Liver (tissue), 9 donors: ENCODE results near the gene IFITM5. TPM values are rescaled to one million over a fixed set of nuclear protein-coding genes. Genes with fewer than 3 reads are reported as not detected.
A peak's percentile ranks its signal among the peaks of the same experiment; 100 is the strongest.

ENCODE experiments used
- DNase-seq: peaks from one replicate; pipeline ENCODE4 v3.0.0-alpha.2; 2017; ENCODE audit warnings: low spot score
- H3K27ac ChIP-seq, 2 donors: one replicate each; pipeline ENCODE4 v1.7.0; 2013; ENCODE audit warnings: inconsistent platforms in 2 of 2, low read length in 2 of 2, control low read depth in 1 of 2, low read depth in 1 of 2, mild to moderate bottlenecking in 1 of 2
- H3K27me3 ChIP-seq, 4 donors: one replicate each; pipeline versions ENCODE4 v1.6.1 to v1.7.0; 2013; ENCODE audit warnings: low read length in 3 of 4, inconsistent platforms in 1 of 4, mild to moderate bottlenecking in 1 of 4, moderate library complexity in 1 of 4; ENCODE audit not compliant: control insufficient read depth in 4 of 4, insufficient read depth in 4 of 4
- H3K36me3 ChIP-seq, 4 donors: one replicate each; pipeline versions ENCODE4 v1.6.1 to v1.7.0; 2013; ENCODE audit warnings: low read length in 3 of 4, mild to moderate bottlenecking in 3 of 4, low read depth in 1 of 4, moderate library complexity in 1 of 4; ENCODE audit not compliant: control insufficient read depth in 4 of 4, insufficient read depth in 3 of 4
- H3K4me1 ChIP-seq, 4 donors: one replicate each; pipeline versions ENCODE4 v1.6.1 to v1.7.0; 2013; ENCODE audit warnings: low read length in 3 of 4, mild to moderate bottlenecking in 3 of 4, moderate library complexity in 1 of 4; ENCODE audit not compliant: control insufficient read depth in 4 of 4, insufficient read depth in 4 of 4
- H3K4me3 ChIP-seq, 3 donors: one replicate each; pipeline versions ENCODE4 v1.6.1 to v1.7.0; 2013; ENCODE audit warnings: low read length in 3 of 3, control low read depth in 1 of 3, low read depth in 1 of 3, mild to moderate bottlenecking in 1 of 3
- H3K9ac ChIP-seq, 2 donors: one replicate each; pipeline ENCODE4 v1.7.0; 2013; ENCODE audit warnings: low read length in 2 of 2, mild to moderate bottlenecking in 2 of 2, moderate library complexity in 2 of 2, control low read depth in 1 of 2, low read depth in 1 of 2
- H3K9me3 ChIP-seq, 4 donors: one replicate each; pipeline versions ENCODE4 v1.6.1 to v1.7.0; 2013; ENCODE audit warnings: low read length in 3 of 4; ENCODE audit not compliant: control insufficient read depth in 4 of 4
- HNF4A ChIP-seq, 2 donors: conservative IDR thresholded peaks; 2 replicates each; pipeline ENCODE4 v1.6.1; 2016; ENCODE audit warnings: antibody characterized with exemption in 2 of 2, mild to moderate bottlenecking in 2 of 2
- HNF4G ChIP-seq: IDR thresholded peaks from 2 replicates; pipeline ENCODE4 v1.6.1; 2016; ENCODE audit warnings: antibody characterized with exemption
- NR2F2 ChIP-seq: IDR thresholded peaks from 2 replicates; pipeline ENCODE4 v1.6.1; 2016; ENCODE audit warnings: antibody characterized with exemption
- REST ChIP-seq: IDR thresholded peaks from 2 replicates; pipeline ENCODE4 v1.6.1; 2016; ENCODE audit warnings: antibody characterized with exemption, mild to moderate bottlenecking
- TAF1 ChIP-seq: conservative IDR thresholded peaks from 2 replicates; pipeline ENCODE4 v1.6.1; 2016; ENCODE audit warnings: antibody characterized with exemption, mild to moderate bottlenecking
- ZBTB33 ChIP-seq: IDR thresholded peaks from 2 replicates; pipeline ENCODE4 v1.6.1; 2016; ENCODE audit warnings: antibody characterized with exemption
- WGBS: extraction: QIAGEN DNeasy Blood & Tissue Kit; methylation state at CpG from one replicate; pipeline ENCODE4 v1.1.7; 2013; 5-methylcytosine and 5-hydroxymethylcytosine counted together
- polyA plus RNA-seq, 2 donors: library from polyadenylated mRNA; stranded (reverse) in 1 of 2; unstranded in 1 of 2; fragments of 200-250 nt in 1 of 2; fragments of >200 nt in 1 of 2; fragmentation: Nextera tagmentation in 1 of 2; extraction: Ambion mirVana in 1 of 2; gene quantifications; one replicate each; pipeline versions ENCODE4 v1.2.1 to v1.2.3, GENCODE V29; 2013 to 2015
- total RNA-seq, 2 donors: library from RNA; depleted of rRNA; stranded (reverse); fragments of >200 nt; gene quantifications; one replicate each; pipeline ENCODE4 v1.2.3, GENCODE V29; 2014
- TF ChIP-seq, protein P1 (sequence below): fragments of 150-350 bp; IDR thresholded peaks from 2 replicates; pipeline ENCODE4 v1.5.1; 2017; ENCODE audit warnings: improper control_type of control experiment, low read depth, low read length; ENCODE audit not compliant: missing input control
- donor health status: healthy.
- donor health status: healthy.
- donor health status: healthy.
- donor health status: healthy.
- donor health status: healthy.

IFITM5 gene
- total and polyA plus RNA-seq, 4 donors, result not detected

- DNase-seq, result no peak
- no peaks in the 10 kb centered on the region for H3K9me3 ChIP-seq
- H3K9ac ChIP-seq, result no peak overlapping the region
- H3K4me3 ChIP-seq, result no peak overlapping the region
- TF ChIP-seq ZBTB33, result no peak
- TF ChIP-seq NR2F2, result no peak
- TF ChIP-seq HNF4A (conservative IDR thresholded peaks at IDR 0.05), result no peak
- no peak for TF ChIP-seq REST
- H3K27ac ChIP-seq, result no peak overlapping the region
- no peaks in the 10 kb centered on the region for H3K36me3 ChIP-seq
- H3K4me1 ChIP-seq, result peaks cover 0 to 3% (median 1%) of the 10 kb centered on the region in 4 donors
- 95% methylated on average over 6 of the region's 6 CpGs for WGBS
- H3K27me3 ChIP-seq, result no peaks in the 10 kb centered on the region
Observed at GRCh38 chr11:337711-338110, 38.4 kb upstream of the IFITM5 start.

GRCh38 chr11:336659-337198 is 37.4 kb upstream of the IFITM5 start:
- no peaks in the 10 kb centered on the region for H3K9me3 ChIP-seq
- no peak for DNase-seq
- H3K36me3 ChIP-seq, result no peaks in the 10 kb centered on the region
- TF ChIP-seq TAF1 (no peak), HNF4G (no peak), ZBTB33 (no peak)
- TF ChIP-seq, protein P1, sequence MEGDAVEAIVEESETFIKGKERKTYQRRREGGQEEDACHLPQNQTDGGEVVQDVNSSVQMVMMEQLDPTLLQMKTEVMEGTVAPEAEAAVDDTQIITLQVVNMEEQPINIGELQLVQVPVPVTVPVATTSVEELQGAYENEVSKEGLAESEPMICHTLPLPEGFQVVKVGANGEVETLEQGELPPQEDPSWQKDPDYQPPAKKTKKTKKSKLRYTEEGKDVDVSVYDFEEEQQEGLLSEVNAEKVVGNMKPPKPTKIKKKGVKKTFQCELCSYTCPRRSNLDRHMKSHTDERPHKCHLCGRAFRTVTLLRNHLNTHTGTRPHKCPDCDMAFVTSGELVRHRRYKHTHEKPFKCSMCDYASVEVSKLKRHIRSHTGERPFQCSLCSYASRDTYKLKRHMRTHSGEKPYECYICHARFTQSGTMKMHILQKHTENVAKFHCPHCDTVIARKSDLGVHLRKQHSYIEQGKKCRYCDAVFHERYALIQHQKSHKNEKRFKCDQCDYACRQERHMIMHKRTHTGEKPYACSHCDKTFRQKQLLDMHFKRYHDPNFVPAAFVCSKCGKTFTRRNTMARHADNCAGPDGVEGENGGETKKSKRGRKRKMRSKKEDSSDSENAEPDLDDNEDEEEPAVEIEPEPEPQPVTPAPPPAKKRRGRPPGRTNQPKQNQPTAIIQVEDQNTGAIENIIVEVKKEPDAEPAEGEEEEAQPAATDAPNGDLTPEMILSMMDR, result no peak
- H3K27ac ChIP-seq, result peak overlapping the region; percentile 16 to 56
- H3K9ac ChIP-seq, result no peak overlapping the region
- peaks cover 0 to 3% (median 1%) of the 10 kb centered on the region in 4 donors for H3K4me1 ChIP-seq
- 77% methylated on average over 4 of the region's 4 CpGs for WGBS
- H3K27me3 ChIP-seq, result no peaks in the 10 kb centered on the region
- H3K4me3 ChIP-seq, result no peak overlapping the region
